Right lobe of liver (tissue), 6 donors: ENCODE measurements around the gene PNKP. TPM values are rescaled to one million over a fixed set of nuclear protein-coding genes. Genes with fewer than 3 reads are reported as not detected.

Source experiments
- ATAC-seq, 4 donors: fragments of 200-7000 bp; cut with Tn5 transposase; one replicate each; pipeline ENCODE4 v1.9.1; 2020; ENCODE audit warnings: mild to moderate bottlenecking in 4 of 4, moderate library complexity in 4 of 4
- DNase-seq, 3 donors: peaks; one replicate each; pipeline ENCODE4 v3.0.0-alpha.2; 2020
- H3K27ac ChIP-seq, 3 donors: fragments of 200-600 bp; one replicate each; pipeline ENCODE4 v1.8.0; 2022
- H3K27me3 ChIP-seq, 2 donors: fragments of 200-600 bp; one replicate each; pipeline ENCODE4 v1.8.0; 2022
- H3K36me3 ChIP-seq, 4 donors: fragments of 200-600 bp; sonication (generic) in 1 of 4; one replicate each; pipeline versions ENCODE4 v1.5.1 to v1.8.0; 2017 to 2022; ENCODE audit warnings: control low read depth in 1 of 4
- H3K4me1 ChIP-seq, 4 donors: fragments of 200-600 bp; sonication (generic) in 1 of 4; one replicate each; pipeline versions ENCODE4 v1.5.1 to v1.8.0; 2017 to 2022; ENCODE audit warnings: control low read depth in 1 of 4
- H3K4me3 ChIP-seq, 3 donors: fragments of 200-600 bp; one replicate each; pipeline ENCODE4 v1.8.0; 2022
- H3K9me3 ChIP-seq, 4 donors: fragments of 200-600 bp; sonication (generic) in 1 of 4; one replicate each; pipeline versions ENCODE4 v1.5.1 to v1.8.0; 2017 to 2022; ENCODE audit warnings: control low read depth in 1 of 4
- POLR2A ChIP-seq: fragments of 450-650 bp; IDR thresholded peaks from one replicate; pipeline ENCODE4 v1.6.1; 2017; ENCODE audit warnings: antibody characterized with exemption, mild to moderate bottlenecking
- WGBS: methylation state at CpG from one replicate; pipeline ENCODE4 v1.1.6; 2018; ENCODE audit warnings: low coverage, low lambda C conversion rate; ENCODE audit not compliant: insufficient coverage; ENCODE audit errors: missing lambda C conversion rate; 5-methylcytosine and 5-hydroxymethylcytosine counted together
- intact Hi-C, 2 donors: fragments of 100-400 bp; cut with DNase I; formaldehyde crosslinking; loops; one replicate each; pipeline versions ENCODE4 v1.11.2 to v1.14.1; 2022
- total RNA-seq, 6 experiments: library from RNA; depleted of rRNA in 2 of 6; stranded (reverse); fragments of >200 nt in 2 of 6; fragmentation: NEBNext Ultra II Directional in 3 of 6; extraction: Animal tissue kit (Norgen Biotek cat#: 25700) in 3 of 6; gene quantifications; one replicate each; pipeline versions ENCODE4 v1.1.0 to v1.2.4, GENCODE V29; 2016 to 2023
- TF ChIP-seq, protein P1 (sequence below), 4 donors: fragments of 200-600 bp in 3 of 4; fragments of 450-650 bp in 1 of 4; IDR thresholded peaks; one replicate each; pipeline versions ENCODE4 v1.5.1 to v1.8.0; 2016 to 2022; ENCODE audit warnings: antibody characterized with exemption in 4 of 4, mild to moderate bottlenecking in 2 of 4
- donor health status: DM: no; HTN: yes; CAD: no.
- donor health status: DM: no; HTN: no; CAD: no.
- donor health status: DM: no; HTN: no; CAD: no.
- donor health status: DM: no; HTN: yes; CAD: no.
- donor health status: DM: no; HTN: yes; CAD: no.

The PNKP gene
- total RNA-seq, 6 experiments from 2014 or later: 21.0 to 37.5 (median 27.9) TPM

DNA sequence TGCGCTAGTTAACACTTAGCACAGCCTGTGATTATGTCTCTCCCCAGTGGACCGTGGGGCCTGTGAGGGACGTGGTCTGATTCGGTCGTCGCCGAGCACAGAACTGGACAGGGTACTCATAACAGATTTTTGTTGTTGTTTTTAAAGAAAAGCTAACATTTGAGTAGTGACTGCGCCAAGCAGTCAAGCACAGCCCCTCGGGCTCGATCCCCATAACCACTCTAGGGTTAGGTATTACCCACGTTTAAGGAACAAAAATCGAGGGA, 17.2 kb downstream of the PNKP start:
- H3K36me3 ChIP-seq: peaks cover 0 to 7% (median 0%) of the 10 kb centered on the region in 4 donors
- intact Hi-C loops: no loop called here
- H3K9me3 ChIP-seq: no peaks in the 10 kb centered on the region
- H3K27me3 ChIP-seq: no peaks in the 10 kb centered on the region
- peak overlapping the region; percentile 55 to 98 (median 91) for H3K4me3 ChIP-seq
- peaks cover 0 to 22% (median 6%) of the 10 kb centered on the region in 4 donors for H3K4me1 ChIP-seq
- DNase-seq: peak in 1 of 3 donors; percentile 51
- TF ChIP-seq, protein P1, sequence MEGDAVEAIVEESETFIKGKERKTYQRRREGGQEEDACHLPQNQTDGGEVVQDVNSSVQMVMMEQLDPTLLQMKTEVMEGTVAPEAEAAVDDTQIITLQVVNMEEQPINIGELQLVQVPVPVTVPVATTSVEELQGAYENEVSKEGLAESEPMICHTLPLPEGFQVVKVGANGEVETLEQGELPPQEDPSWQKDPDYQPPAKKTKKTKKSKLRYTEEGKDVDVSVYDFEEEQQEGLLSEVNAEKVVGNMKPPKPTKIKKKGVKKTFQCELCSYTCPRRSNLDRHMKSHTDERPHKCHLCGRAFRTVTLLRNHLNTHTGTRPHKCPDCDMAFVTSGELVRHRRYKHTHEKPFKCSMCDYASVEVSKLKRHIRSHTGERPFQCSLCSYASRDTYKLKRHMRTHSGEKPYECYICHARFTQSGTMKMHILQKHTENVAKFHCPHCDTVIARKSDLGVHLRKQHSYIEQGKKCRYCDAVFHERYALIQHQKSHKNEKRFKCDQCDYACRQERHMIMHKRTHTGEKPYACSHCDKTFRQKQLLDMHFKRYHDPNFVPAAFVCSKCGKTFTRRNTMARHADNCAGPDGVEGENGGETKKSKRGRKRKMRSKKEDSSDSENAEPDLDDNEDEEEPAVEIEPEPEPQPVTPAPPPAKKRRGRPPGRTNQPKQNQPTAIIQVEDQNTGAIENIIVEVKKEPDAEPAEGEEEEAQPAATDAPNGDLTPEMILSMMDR (IDR thresholded peaks at IDR 0.05): no peak
- WGBS: 61% methylated on average over 10 of the region's 12 CpGs
- H3K27ac ChIP-seq: peak overlapping the region; percentile 98 to 100 (median 99)
- peak in 1 of 4 donors; percentile 0 for ATAC-seq

DNA sequence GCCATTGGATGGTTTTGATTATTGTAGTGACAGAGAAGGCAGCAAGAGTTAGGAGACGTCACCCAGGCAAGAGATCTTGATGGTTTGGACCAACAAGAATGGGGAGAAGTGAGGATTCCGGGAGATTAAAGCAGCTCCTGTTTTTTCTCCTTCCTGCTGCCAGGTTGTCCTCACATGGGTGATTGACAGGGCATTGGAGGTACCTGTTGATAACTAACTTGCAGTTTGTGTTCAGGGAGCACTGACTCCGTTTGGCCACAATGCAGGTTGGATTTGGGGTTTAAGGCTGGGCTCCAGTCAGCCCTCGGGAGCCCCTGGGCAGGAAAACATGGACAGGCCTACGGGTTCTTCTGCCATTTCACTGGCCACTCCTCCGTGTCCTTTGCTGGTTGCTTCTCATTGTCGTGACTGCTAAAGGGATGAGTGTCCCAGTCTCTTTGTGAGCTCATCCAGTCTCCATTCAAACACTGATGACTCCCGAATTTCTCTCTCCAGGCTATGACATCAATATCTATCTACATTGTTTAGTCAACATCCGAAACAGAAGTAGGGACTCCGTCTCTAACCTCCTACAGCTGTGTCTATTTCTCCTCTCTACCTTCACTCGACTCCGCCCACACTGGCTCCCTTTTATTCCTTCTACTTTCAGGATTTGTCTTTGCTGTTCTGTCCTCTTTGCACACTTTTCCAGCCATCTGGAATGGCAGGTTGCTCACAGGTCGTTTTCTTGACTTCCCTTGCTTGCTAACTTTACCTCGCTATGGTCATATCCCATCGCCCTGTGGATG, 17.7 kb downstream of the PNKP start:
- intact Hi-C loops: no loop called here
- no peak for TF ChIP-seq POLR2A
- TF ChIP-seq, protein P1 (IDR thresholded peaks at IDR 0.05): no peak
- Histone ChIP-seq H3K36me3 (peaks cover 0 to 3% (median 0%) of the 10 kb centered on the region in 4 donors), H3K4me1 (peaks cover 0 to 22% (median 6%) of the 10 kb centered on the region in 4 donors), H3K4me3 (peak overlapping the region; percentile 55 to 98 (median 91)), H3K27me3 (no peaks in the 10 kb centered on the region), H3K9me3 (no peaks in the 10 kb centered on the region), H3K27ac (no peak overlapping the region)
- DNase-seq: no peak
- 80% methylated on average over 8 of the region's 15 CpGs for WGBS
- ATAC-seq: no peak

DNA sequence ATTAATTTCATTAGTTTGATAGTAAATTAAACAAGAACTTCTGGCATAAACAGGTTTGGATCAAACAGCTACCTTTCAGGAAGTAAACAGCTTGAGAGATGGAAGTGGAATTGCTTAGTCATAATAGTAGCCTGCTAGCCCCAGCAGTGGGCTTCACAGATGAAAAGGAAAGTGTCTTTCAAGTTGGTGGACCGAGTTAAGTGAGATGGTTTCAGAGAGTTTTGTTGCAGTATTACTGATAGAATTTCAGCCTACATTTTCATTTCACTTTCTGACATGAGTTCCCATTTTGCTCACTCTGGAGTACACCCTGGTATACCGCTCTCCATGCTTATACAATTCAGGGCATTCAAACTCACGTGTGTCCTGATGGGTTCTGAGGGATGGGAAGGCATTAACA, 18.4 kb downstream of the PNKP start:
- H3K27ac ChIP-seq: no peak overlapping the region
- no peaks in the 10 kb centered on the region for H3K36me3 ChIP-seq
- H3K4me1 ChIP-seq: peaks cover 0 to 22% (median 6%) of the 10 kb centered on the region in 4 donors
- H3K9me3 ChIP-seq: no peaks in the 10 kb centered on the region
- ATAC-seq: no peak
- WGBS: 88% methylated on average over 3 of the region's 3 CpGs
- TF ChIP-seq POLR2A: no peak
- TF ChIP-seq, protein P1 (IDR thresholded peaks at IDR 0.05): no peak
- no peaks in the 10 kb centered on the region for H3K27me3 ChIP-seq
- no peak for DNase-seq
- intact Hi-C loops: no loop called here
- H3K4me3 ChIP-seq: no peak overlapping the region

DNA sequence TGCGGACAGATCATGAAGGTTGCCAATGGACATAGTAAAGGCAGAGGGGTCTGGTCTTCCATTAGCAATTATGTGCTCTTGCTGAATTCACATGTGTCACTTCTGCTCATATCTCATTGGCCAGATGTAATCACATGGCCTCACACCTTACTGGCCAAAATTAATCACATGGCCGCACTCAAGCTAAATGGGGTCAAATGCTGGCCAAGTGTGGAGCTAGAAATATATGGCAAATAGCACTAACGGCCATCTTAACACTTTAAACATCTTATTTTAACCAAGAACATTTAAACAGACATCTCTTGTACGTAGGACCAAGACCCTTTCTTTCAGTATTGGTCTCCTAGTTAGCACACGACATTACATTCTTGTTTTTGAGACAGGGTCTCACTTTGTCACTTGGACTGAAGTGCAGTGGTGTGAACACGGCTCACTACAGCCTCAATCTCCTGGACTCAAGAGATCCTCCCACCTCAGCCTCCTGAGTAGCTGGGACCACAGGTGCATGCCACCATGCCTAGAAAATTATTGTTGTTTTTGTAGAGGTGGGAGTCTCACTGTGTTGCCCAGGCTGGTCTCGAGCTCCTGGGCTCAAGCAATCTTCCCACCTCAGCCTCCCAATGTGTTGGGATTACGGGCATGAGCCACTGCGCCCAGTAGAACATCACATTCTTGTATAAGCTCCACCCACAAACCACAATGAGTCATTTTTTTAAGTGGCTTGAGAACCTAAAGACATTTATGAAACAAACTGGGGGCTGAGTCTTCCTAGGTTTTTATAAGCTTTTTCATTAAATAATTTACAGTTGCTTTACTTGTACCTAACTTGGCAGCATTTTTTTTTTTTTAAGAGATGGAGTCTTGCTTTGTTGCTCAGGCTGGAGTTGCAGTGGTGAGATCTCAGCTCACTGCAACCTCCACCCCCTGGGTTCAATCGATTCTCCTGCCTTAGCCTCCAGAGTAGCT, 19.4 kb downstream of the PNKP start:
- no peak overlapping the region for H3K4me3 ChIP-seq
- no peaks in the 10 kb centered on the region for H3K27me3 ChIP-seq
- intact Hi-C loops: no loop called here
- H3K4me1 ChIP-seq: peaks cover 0 to 16% (median 6%) of the 10 kb centered on the region in 4 donors
- no peaks in the 10 kb centered on the region for H3K36me3 ChIP-seq
- no peak for TF ChIP-seq POLR2A
- TF ChIP-seq, protein P1 (IDR thresholded peaks at IDR 0.05): no peak
- ATAC-seq: no peak
- H3K9me3 ChIP-seq: no peaks in the 10 kb centered on the region
- DNase-seq: no peak
- no peak overlapping the region for H3K27ac ChIP-seq
- WGBS: 83% methylated on average over 10 of the region's 10 CpGs
